ENCODE measurements around the gene SACM1L.

DNA sequence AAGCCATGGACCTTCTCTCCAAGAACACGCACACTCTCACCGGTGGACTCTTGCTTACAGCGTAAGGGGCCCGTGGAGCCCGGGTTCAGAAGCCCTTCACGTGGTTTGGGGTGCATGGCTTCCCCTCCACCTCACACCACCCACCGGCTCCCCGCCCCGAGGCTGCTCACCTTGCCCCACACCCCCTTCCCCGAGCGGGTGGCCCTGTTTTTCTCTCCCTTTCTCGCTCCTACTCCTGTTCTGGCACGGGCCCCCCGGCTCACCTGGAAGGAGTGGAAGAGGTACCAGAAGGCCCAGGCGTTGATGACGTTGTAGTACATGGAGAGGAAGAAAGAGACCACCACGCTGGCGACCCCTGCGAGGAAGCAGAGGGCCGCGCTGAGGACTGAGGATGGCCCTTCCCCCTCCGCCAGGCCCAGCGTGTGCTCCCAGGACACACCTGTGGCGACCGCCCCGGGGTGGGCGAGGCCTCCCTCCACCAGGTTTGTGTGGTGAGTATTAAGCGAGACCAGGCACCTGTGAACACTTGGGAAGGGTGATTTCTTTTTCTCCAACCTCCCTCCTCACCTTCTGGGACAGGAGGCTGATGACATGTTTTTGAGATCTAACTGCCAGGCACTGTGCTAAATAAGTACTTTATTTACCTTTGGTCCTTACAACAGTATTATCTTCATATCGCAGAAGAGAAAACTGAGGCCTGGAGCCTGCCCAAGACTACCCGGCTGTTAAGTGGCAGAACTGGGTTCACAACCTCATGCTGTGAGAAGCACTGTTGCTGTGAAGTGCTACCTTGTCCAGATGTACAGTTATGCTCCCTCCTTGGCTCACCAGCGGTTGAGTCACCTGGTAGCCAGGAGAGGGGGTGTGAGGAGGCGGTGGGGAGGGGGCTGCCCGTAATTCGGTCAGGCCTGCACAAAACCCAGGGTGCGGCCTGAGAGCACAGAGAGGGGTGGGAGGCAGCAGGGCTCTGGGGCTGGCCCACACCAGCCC lies 90.8 kb downstream of the SACM1L start:
- TF ChIP-seq POLR2A (IDR thresholded peaks at IDR 0.05; ENCODE audit: low read depth, low read length) = no peak
- no peak for TF ChIP-seq POLR2AphosphoS5 (IDR thresholded peaks at IDR 0.05; ENCODE audit: low read depth, low read length)
- no peak for TF ChIP-seq SPI1 (IDR thresholded peaks at IDR 0.05; ENCODE audit: low read depth, low read length)
- TF ChIP-seq TAF1 (IDR thresholded peaks at IDR 0.05; ENCODE audit: low read depth, low read length) = no peak

Data from GM12891 (cell line).